A549 (cell line): ENCODE results near the gene CTTN.

Experiments used
- JUN ChIP-seq, 2 experiments: fragments of >200 bp; sonication (Bioruptor Twin); formaldehyde crosslinking; IDR thresholded peaks; 2 replicates in 1 of 2; 3 replicates in 1 of 2; pipeline ENCODE4 v1.6.1; 2016 to 2017
- TF ChIP-seq, protein P1 (sequence below): fragments of >200 bp; sonication (Bioruptor Twin); formaldehyde crosslinking; IDR thresholded peaks from 3 replicates; pipeline ENCODE4 v1.5.1; 2016

DNA sequence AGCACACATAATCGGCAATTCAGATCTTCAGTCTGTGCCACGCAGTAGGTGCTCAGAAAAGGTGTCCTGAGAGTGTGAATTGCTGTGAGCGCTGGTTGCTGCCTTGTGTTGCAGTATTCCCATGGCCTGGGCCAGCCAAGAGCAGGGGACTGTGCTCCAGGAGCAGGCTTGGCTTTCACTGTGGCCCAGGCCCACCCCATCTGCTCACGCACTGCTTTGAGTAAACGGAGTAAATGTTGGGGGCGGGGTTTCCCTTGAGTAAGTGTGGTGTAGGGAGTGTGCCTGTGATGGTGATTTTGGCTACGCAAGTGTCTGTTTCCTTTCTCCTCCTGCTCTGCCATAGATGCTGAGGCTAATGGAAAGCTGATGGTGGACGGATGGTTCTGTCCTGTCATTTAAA is 2.3 kb downstream of the CTTN start:
- TF ChIP-seq, protein P1, sequence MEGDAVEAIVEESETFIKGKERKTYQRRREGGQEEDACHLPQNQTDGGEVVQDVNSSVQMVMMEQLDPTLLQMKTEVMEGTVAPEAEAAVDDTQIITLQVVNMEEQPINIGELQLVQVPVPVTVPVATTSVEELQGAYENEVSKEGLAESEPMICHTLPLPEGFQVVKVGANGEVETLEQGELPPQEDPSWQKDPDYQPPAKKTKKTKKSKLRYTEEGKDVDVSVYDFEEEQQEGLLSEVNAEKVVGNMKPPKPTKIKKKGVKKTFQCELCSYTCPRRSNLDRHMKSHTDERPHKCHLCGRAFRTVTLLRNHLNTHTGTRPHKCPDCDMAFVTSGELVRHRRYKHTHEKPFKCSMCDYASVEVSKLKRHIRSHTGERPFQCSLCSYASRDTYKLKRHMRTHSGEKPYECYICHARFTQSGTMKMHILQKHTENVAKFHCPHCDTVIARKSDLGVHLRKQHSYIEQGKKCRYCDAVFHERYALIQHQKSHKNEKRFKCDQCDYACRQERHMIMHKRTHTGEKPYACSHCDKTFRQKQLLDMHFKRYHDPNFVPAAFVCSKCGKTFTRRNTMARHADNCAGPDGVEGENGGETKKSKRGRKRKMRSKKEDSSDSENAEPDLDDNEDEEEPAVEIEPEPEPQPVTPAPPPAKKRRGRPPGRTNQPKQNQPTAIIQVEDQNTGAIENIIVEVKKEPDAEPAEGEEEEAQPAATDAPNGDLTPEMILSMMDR: no peak
- no peak for TF ChIP-seq JUN (IDR thresholded peaks at IDR 0.05)
